Measurements from ENCODE around the gene RHBDL1.
A peak's percentile ranks its signal among the peaks of the same experiment; 100 is the strongest.
"Not testable (repeated sequence)": the region's sequence is repeated elsewhere in the genome, so short reads cannot be mapped to it uniquely, and the experiment has no call there.

Gene RHBDL1

DNA sequence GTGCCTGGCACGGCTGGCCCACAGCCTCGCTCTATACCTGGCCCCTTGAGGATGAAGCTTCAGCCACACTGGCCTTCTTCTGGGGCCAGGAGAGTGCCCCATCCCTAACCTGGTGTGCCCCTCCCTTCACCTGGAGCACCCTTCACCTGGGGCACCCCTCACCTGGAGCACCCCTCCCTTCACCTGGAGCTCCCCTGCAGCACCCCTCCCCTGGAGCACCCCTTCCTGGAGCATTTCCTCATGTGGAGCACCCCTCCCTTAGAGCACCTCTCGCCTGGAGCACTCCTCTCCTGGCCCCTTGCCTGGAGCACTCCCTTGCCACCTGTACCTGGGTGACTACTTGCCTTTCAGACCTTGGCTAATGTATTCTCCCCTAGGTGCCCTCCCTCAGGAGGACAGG, 32.5 kb downstream of the RHBDL1 start:
- DNase-seq: no peak

GRCh38 chr16:708959-709358, 33.5 kb downstream of the RHBDL1 start:
- no peak for DNase-seq

GRCh38 chr16:709566-710499, 34.4 kb downstream of the RHBDL1 start:
- DNase-seq: peak; percentile 23

DNA sequence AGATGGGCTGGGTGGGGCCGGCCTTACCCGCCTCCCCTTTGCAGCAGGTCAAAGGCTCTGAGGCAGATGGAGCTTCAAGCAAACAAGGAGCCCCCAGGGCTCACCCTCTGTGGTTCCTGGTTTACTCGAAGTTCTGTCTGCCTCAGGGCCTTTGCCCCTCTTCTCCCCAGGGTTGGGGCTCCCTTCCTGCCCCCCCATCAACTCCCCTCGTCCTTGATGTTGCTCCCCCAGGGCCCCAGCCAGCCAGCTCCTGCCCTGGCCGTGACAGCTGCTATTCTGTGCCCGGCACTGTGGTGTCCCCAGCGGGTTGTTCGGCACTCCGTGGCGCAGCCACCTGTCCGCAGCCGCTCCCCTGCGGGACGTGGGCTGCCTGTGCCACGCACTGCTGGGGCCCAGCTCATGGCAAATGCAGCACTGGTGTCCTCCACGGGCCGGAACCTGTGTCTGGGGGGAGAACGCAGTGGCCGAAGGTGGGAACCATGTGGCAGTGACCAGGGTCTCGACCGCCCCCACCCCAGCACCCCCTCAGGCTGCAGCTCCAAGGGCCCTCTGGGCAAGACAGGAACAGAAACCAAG, 35.1 kb downstream of the RHBDL1 start:
- no peak for DNase-seq

DNA sequence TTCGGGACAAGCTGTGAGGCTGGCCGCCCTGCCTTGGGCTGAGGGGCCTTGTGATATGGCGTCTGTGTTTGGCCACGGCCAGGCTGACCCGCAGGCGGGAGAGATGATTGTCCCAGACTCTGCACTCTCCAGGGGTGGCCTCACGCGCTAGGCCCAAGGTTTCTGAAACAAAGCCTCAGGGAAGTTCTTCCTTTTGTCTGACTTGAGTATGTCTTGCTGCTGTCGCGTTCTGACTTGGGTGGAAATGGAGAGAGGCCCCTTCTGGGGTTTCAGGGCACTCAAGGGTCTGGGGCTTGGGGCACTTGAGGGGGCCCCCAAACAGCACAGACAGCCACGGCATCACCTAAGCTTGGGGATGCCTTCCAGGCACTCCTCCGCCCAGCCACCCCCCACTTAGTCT, 35.6 kb downstream of the RHBDL1 start:
- no peak for DNase-seq

DNA sequence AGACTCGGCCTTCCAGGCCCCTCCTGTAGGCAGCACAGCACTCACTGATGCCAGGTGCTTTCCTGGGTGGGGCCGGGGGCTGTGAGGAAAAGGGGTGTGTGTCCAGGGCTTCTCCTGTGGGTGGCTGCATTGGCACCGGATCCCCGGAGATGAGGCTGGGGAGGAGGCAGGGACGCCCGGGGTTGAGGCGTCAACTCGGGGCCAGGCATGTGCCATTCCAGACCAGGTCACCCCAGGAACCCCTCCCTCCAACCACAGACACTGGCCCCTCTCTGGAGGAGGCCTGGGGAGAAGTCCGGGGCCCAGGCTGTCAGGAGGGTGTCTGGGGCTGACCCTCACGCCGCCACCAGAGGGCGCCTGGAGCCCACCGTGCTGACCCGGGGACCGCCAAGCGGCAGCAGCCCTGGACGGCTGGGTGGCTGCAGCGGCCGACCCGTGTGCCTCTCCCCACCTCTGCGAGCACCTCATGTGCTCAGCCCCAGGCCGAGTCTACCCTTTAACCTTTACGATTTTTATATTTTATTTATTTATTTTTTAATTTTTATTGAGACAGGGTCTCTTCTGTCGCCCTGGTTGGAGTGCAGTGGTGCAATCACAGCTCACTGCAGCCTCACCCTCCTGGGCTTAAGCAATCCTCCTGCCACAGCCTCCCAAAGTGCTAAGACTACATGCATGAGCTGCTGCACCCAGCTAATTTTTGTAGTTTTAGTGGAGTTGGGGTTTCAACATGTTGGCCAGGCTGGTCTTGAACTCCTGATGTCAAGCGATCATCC, 36.3 kb downstream of the RHBDL1 start:
- DNase-seq: no peak

DNA sequence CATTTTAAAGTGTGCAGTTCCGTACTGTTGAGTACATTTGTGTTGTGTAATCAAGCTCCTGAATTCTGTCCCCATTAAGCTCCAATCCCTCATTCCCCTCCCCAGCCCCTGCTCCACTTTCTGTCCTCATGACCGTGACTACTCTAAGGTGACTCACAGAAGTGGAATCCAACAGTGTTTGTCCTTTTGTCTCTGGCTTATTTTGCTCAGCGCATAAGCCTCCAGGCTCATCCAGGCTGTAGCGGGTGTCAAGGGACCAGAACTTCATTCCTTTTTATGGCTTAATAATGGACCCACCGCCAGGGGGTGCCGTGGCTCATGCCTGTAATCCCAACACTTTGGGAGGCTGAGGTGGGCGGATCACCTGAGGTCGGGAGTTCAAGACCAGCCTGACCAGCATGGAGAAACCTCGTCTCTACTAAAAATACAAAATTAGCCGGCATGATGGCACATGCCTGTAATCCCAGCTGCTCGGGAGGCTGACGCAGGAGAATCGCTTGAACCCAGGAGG, 37.3 kb downstream of the RHBDL1 start:
- DNase-seq: not testable (repeated sequence)

GRCh38 chr16:714079-714478, 38.6 kb downstream of the RHBDL1 start:
- DNase-seq: no peak

GRCh38 chr16:714558-715476, 39.3 kb downstream of the RHBDL1 start, which contains the start of gene METRN:
Gene METRN, plus strand, starts transcription at chr16:715118. Its CDS starts 172 bp downstream, at chr16:715290.
- peak; percentile 45 for DNase-seq

GRCh38 chr16:715477-716199, 40.2 kb downstream of the RHBDL1 start:
- no peak for DNase-seq

GRCh38 chr16:716200-716568, 40.7 kb downstream of the RHBDL1 start:
- DNase-seq: no peak

DNA sequence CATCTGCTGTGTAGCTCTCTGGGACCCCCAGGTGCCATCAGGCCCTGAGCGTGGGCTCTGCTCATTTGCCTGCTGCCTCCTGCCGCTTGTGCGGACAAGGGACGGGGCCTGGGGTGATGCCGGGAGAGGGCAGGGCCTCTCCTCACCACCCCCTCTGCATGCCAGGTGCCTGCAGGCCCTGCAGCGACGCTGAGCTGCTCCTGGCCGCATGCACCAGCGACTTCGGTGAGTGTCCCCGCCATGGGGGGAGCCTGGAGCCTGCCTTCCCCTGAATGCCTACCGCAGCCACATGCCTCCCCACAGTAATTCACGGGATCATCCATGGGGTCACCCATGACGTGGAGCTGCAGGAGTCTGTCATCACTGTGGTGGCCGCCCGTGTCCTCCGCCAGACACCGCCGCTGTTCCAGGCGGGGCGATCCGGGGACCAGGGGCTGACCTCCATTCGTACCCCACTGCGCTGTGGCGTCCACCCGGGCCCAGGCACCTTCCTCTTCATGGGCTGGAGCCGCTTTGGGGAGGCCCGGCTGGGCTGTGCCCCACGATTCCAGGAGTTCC, 41.4 kb downstream of the RHBDL1 start:
- no peak for DNase-seq

DNA sequence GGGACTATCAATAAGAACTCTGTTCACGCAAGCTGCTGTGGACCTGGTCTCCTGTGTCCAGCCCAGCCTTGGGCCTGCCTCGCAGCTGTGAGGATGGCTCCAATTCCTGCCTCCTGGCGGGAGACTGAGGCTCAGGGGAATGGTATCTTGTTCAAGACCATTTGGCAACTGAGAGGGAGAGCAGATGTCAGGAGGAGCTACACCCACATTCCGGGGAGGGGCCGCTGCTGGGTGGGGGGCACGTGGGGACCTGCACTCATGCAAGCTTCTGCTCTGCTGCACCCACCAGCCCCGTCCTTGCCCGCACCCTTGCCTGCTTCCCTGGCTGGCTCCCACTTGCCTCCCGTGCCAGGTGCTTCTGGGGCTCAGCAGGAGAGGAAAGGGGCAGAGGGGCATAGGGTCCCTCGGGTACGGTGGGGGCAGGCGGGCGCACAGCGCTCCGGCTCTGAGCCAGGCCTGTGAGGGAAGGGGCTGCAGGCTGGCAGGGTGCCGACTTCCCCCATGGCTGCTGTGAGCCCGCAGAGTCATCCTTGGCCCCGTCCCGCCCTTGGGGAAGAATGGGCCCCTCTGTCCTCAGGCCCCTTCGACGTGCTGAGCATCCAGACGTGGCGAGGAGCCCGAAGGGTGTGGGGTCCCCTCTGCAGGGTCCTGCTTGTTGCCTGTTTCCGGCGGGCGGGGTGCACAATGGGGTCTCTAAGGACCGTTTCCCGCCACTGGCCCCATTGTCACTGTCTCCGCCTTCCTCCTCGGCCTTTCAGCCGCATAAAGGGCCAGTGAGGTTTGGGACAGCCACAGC, 42.2 kb downstream of the RHBDL1 start:
- no peak for DNase-seq

DNA sequence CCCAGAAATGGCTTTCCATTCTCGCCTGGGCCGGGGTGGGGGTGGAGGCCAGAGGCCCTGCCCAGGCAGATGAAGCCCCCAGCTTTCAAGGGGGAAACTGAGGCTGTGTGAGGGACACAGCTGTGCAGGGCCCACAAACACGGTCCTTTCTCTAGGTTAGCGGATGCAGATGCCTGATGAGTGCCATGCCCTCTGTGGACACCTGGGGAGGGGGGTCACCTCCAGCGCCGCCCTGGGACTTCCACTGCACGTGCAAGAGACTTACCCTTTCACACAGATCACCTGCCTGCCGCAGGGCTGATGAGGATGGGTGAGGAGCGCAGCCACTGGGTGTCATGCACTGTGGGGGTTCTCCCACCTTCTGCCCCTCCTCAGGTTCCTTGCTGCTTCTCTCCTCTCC, 42.9 kb downstream of the RHBDL1 start:
- DNase-seq: no peak

GRCh38 chr16:718922-719321, 43.5 kb downstream of the RHBDL1 start:
- no peak for DNase-seq

GRCh38 chr16:719815-720446, 44.5 kb downstream of the RHBDL1 start:
- DNase-seq: no peak

DNA sequence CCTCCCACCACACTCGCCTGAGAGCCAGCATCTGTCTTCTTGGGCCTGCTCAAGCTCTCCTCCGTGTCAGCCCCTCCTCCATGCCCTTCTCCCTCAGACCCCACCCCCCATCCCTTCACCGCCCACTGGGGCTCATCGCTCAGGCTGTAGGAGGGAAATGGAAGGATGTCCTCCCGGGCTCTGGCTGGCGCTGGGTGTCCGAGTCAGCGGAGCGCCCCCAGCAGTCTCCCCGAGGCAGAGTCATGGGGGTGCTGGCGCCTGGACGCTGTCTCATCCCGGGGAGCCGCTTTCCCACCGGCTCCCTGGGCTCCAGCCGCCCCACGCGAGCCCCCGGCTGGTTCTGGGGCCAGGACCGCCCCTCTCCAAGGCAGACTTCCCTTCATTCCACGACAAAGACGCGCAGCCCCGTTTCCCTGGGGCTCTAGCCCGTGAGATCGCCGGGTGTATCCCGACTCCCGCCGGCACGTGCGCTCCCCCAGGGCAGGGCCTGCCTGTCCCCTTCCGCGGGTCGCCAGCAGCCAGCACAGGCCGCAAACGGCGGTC, 45.0 kb downstream of the RHBDL1 start:
- DNase-seq: no peak

DNA sequence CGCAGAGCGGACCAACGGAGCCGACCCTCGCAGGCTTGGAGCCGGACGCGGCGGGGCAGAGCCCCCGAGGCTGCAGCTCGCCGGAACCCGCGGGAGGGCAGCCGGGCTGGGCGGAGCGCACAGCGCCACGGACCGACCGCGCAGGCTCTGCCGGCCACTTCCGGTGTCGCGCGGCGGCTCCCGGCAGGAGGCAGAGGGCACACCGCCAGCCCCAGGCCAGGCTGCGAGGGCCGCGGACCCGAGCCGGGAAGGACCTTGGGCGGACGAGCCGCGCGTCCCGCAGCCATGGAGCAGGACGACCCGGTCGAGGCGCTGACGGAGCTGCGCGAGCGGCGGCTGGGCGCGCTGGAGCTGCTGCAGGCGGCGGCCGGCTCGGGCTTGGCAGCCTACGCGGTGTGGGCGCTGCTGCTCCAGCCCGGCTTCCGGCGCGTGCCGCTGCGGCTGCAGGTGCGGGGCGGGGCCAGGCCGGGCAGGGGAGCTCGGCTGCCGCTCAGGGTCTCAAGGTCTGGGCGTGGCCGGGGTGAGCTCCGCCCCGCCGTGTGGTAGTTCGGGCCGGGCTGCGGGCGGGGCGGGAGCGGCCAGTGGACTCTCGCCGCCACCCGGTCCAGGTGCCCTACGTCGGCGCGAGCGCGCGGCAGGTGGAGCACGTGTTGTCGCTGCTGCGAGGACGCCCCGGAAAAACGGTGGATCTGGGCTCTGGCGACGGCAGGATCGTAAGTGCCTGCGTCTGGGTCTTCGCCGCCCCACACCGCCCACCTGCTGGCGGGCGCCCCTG, 45.7 kb downstream of the RHBDL1 start, which contains the start of gene ANTKMT:
TSS of gene ANTKMT (plus strand) at position 157 of the 775 bp plus-strand sequence. CDS start at position 286, 129 bp downstream.
- peak; percentile 70 for DNase-seq

Data from NCI-H774 (cell line).